Measurements from ENCODE around the gene LCAT.
"Not testable (repeated sequence)": the region's sequence is repeated elsewhere in the genome, so short reads cannot be mapped to it uniquely, and the experiment has no call there.

LCAT gene

GRCh38 chr16:67950335-67950843 lies 6.5 kb upstream of the LCAT start:
- no peak for FAIRE-seq
- DNase-seq (ENCODE audit: extremely low spot score, insufficient read length, low read depth): no peak

DNA sequence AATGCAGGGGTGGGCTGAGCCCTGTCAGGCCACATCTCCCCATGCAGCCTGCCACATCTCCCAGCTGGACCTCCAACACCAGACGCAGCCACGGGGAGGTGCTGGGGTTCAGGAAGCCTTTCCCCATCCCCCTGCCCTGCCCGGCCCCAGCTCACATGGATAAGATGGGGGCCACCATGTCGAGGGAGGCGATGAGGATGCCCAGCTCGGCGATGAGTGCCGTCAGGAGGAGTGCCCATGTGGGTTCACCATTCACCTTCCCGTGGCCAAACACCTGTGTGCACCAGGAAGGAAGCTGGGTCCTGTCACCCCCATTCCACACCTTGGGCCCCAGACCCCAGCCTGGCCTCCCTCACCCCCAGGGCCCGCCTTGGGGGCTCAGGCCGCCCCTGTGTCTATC lies 5.7 kb upstream of the LCAT start:
- FAIRE-seq (no peak), DNase-seq (ENCODE audit: extremely low spot score, insufficient read length, low read depth) (no peak)

DNA sequence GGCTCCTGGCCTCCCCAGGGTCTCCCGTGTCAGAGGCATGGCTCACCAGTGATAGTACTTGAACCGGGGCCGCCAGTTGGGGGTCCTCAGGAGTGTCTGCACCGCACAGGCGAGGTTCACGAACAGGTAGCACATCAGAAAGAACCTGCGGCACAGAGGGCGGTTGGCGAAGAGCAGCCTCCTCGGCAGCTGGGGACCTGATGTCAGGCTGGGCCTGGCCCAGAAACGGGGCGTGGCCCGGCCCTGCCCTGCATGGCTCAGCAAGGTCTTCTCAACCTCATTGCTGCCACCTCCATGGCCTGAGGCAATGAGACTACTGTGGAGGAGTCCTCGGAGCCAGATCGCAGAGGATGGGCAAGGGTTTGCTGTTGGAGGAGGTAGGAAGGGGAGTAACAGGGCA lies 4.1 kb upstream of the LCAT start:
- FAIRE-seq: no peak
- DNase-seq (ENCODE audit: extremely low spot score, insufficient read length, low read depth): no peak

DNA sequence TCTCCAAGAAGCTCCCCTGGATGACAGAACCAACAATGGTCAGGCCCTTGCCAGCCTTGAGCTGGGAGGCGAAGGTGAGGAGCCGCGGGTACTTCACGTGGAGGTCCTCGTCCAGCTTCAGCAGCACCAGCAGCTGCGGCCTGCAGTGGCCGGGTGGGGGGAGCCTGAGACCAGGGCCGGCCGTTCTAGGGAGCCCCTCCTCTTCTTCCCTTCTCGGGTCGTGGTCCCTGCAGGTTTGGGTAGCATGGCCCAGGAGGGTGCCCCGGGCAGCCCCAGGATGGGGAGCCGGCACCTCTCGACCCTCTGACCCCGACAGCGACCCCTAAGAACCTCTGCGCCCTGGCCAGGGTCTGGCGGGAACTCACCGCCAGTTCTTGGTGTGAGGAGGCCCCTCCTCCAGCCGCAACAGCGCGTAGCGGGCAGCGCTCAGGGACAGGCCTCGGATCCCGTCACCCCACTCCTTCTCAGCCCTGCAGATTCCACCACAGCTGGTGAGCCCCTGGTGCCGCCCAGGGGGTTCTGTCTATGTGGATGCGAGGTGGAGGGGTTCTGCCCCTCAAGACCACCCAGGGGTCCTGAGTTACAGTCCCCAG lies 3.1 kb upstream of the LCAT start:
- no peak for DNase-seq (ENCODE audit: extremely low spot score, insufficient read length, low read depth)
- no peak for FAIRE-seq

DNA sequence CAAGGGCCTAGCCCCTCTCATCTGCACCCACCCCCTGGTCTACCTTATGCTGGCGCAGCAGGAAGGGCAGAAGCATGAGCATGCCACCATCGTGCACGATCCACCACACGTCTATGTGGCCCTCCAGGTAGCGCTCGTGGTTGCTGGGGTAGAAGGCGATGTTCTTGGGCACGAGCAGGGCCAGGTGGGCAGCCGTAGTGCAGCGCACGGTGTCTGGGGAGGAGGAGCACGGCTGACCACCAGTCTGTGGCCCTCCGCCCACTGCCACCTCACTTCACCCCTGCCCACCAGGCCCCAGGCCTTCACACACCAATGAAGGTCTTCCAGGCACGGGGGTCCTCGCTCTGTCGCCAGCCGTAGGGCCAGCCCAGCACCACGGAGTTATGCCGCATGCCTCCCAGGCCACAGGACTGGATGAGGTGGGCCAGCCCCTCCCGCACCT lies 2.2 kb upstream of the LCAT start:
- no peak for DNase-seq (ENCODE audit: extremely low spot score, insufficient read length, low read depth)
- FAIRE-seq: no peak

DNA sequence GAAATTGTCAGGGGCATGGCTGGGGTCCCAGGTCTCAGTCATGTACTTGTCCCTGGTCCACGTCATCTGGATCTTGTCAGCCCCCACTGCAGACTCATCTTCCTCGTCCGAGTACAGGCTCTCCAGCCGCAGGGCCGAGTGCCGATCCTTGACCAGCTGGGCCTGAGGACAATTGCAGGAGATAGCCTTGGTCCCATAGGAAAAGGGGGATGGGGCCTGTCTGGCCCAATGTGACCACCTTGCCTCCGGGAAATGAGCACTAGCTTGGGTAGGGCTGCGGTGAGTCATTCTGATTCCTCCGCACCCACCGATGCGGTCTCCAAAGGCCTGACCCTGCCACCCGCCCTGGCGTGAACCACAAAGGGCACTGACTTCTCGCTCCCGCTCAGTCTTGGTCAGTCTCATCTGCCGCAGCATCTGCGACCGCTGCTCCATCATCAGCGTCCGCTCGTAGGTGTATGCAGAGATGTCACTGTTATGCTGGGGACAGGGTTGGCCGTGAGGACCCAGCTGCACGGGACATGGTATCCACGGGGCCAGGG lies 1.5 kb upstream of the LCAT start:
- DNase-seq (ENCODE audit: extremely low spot score, insufficient read length, low read depth) (no peak), FAIRE-seq (no peak)

- no peak for FAIRE-seq
- DNase-seq (ENCODE audit: extremely low spot score, insufficient read length, low read depth): no peak
Observed at GRCh38 chr16:67944690-67945391, 921 bp upstream of the LCAT start.

GRCh38 chr16:67943256-67943618 lies 683 bp downstream of the LCAT start:
- FAIRE-seq (no peak), DNase-seq (ENCODE audit: extremely low spot score, insufficient read length, low read depth) (no peak)

GRCh38 chr16:67942510-67943255 lies 1.2 kb downstream of the LCAT start:
- DNase-seq (ENCODE audit: extremely low spot score, insufficient read length, low read depth) (no peak), FAIRE-seq (no peak)

DNA sequence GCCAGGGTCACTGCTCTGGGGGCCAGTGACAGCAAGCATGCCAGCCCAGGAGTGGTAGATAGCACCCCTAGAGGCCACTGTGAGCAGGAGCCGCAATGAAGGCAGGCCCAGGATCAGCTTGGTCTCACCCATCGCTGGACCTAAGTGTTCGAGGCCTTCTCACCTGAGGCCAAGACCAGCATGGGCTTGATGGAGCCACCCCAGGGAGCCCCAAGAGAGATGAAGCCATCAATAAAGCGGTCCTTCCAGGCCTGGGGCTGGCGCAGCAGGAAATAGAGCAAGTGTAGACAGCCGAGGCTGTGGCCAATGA lies 1.8 kb downstream of the LCAT start:
- DNase-seq (ENCODE audit: extremely low spot score, insufficient read length, low read depth) (peak; percentile 32), FAIRE-seq (peak; percentile 69)

GRCh38 chr16:67941469-67942199 lies 2.3 kb downstream of the LCAT start:
- peak; percentile 15 for FAIRE-seq

GRCh38 chr16:67940446-67941089 lies 3.4 kb downstream of the LCAT start:
- no peak for FAIRE-seq

More at GRCh38 chr16:67941469-67942199, 2.3 kb downstream of the LCAT start:
- DNase-seq (ENCODE audit: extremely low spot score, insufficient read length, low read depth): no peak

GRCh38 chr16:67939507-67940445 lies 4.1 kb downstream of the LCAT start:
- no peak for FAIRE-seq

More at GRCh38 chr16:67940446-67941089, 3.4 kb downstream of the LCAT start:
- DNase-seq (ENCODE audit: extremely low spot score, insufficient read length, low read depth): no peak

DNA sequence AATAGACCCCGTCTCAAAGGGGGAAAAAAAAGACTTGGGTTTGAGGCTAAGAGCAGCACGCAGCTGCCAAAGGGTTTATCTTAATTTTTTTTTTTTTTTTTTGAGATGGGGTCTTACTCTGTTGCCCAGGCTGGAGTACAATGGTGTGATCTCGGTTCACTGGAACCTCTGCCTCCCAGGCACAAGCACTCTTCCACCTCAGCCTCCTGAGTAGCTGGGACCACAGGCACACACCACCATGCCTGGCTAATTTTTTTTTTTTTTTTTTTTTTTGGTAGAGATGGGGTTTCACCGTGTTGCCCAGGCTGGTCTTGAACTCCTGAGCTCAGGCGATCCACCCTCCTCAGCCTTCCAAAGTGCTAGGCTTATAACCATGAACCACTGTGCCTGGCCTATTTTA lies 6.2 kb downstream of the LCAT start:
- FAIRE-seq; DNase-seq (ENCODE audit: extremely low spot score, insufficient read length, low read depth): not testable (repeated sequence)

More at GRCh38 chr16:67939507-67940445, 4.1 kb downstream of the LCAT start:
- DNase-seq (ENCODE audit: extremely low spot score, insufficient read length, low read depth): no peak

DNA sequence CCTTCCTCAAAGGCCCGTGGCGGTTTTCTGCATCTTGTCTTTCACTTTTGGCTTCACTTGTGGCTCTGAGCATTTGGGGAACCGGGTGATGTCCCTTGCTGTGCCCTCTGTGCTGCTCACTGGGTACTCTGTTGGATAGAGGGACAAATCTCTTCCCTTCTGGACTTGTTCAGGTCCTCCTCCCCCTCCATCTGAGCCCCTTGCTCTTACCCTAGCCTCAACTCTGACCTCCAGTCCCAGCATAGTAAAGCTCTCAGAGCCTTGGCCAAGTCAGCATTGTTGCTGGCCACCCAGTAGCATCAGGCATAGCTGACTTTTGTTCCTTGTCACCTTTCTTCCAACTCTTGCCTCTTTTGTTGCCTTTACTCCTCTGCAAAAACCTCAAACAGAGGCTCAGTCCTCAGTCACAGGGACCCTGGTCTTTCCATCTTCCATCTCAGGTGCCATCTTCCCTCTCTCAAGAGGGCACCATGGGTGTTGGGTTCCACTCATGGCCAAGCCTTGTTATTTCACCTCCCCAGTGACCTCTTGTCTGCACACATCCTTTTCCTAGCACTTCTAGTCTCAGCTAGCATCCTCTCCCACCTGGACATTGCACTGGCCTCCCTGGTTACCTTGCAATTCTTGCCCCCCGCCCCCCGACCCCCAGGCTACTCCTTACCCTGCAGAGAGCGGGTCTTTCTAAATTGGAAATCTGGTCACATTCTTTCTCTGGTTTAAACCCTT lies 6.9 kb downstream of the LCAT start:
- DNase-seq (ENCODE audit: extremely low spot score, insufficient read length, low read depth) (peak; percentile 79), FAIRE-seq (no peak)

DNA sequence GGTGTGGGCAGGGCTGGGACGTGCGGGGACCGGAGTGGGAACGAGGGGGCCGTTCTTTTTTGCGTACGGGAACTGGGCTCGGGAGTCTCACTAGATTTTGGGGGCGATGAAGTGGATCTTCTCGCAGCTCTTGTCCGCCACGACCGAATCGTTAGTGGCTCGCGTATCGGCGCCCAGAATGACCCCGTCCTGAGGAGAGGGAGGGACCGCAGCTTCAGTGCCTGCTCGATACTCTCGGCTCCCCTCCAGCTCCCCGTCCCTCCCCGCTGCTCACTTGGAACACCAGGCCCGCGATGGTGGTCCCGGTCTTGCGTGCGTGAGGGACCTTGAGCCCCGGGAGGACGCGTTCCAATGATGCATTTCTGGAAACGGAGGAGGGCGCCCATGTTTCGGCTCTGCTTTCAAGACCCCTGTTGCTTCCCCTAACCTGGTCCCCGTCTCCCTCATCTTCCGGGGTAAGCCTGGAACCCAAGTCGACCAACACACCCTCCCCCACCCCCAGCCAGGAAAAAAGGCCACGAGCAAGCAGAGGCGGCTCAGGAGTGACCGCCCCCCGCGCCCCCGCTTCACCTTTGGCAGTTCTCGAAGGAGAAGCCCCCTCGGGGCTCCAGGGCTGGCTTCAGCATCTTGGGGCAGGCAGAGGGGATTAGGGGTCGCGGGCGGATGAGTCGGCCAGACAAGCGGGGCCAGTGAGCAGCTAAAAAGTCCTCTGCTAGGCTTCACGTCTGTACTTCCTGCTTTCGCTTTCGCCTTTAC lies 7.6 kb downstream of the LCAT start, which contains the start of gene PSMB10:
PSMB10 (minus strand) TSS at position 727 of the 756 bp plus-strand sequence; CDS start at position 626, 101 bp downstream.
- peak; percentile 97 for FAIRE-seq
- peak; percentile 26 for DNase-seq (ENCODE audit: extremely low spot score, insufficient read length, low read depth)
